HepG2 (cell line): ENCODE data around the gene BTBD1.

Experiments
- CTCF ChIP-seq: sonication (generic); formaldehyde crosslinking; IDR thresholded peaks from 2 replicates; pipeline ENCODE4 v1.5.0; 2020; ENCODE audit warnings: mild to moderate bottlenecking, missing genetic modification reagents, moderate library complexity
- RNF2 ChIP-seq: fragments of 450-650 bp; conservative IDR thresholded peaks from 2 replicates; pipeline ENCODE4 v1.6.1; 2016; ENCODE audit warnings: low read depth
- USF2 ChIP-seq, 2 experiments: sonication (generic) in 1 of 2; formaldehyde crosslinking in 1 of 2; IDR thresholded peaks; 2 replicates each; pipeline versions ENCODE4 v1.5.1 to v1.6.1; 2011 to 2020; ENCODE audit warnings: borderline replicate concordance in 1 of 2, low read depth in 1 of 2, low read length in 1 of 2, mild to moderate bottlenecking in 1 of 2, missing genetic modification reagents in 1 of 2, moderate library complexity in 1 of 2

- TF ChIP-seq CTCF, result no peak
- TF ChIP-seq USF2 (IDR thresholded peaks at IDR 0.05; ENCODE audit: low read depth, low read length), result no peak
- no peak for TF ChIP-seq USF2 (CRISPR knock-in tag; IDR thresholded peaks at IDR 0.05; ENCODE audit: borderline replicate concordance)
- TF ChIP-seq RNF2, result no peak
These were observed 40.2 kb upstream of the BTBD1 start, which contains the start of gene TM6SF1 for GRCh38 chr15:83106994-83107840.
